Large intestine (tissue), 3 donors: ENCODE measurements around the gene PODNL1. TPM values are rescaled to one million over a fixed set of nuclear protein-coding genes. Genes with fewer than 3 reads are reported as not detected.

ENCODE experiments used
- DNase-seq, 2 donors: peaks; one replicate each; pipeline versions ENCODE4 v3.0.0 to v3.0.0-alpha.2; 2013
- H3K27ac ChIP-seq: one replicate; pipeline ENCODE4 v1.5.1; 2013; ENCODE audit warnings: low read length
- H3K27me3 ChIP-seq: 2 replicates; pipeline ENCODE4 v1.6.1; 2013; ENCODE audit warnings: low read length; ENCODE audit not compliant: control insufficient read depth, insufficient read depth
- H3K36me3 ChIP-seq: 2 replicates; pipeline ENCODE4 v1.6.1; 2013; ENCODE audit warnings: low read length; ENCODE audit not compliant: control insufficient read depth, insufficient read depth
- H3K4me1 ChIP-seq: one replicate; pipeline ENCODE4 v1.6.1; 2013; ENCODE audit warnings: low read length; ENCODE audit not compliant: control insufficient read depth, insufficient read depth
- H3K4me3 ChIP-seq: one replicate; pipeline ENCODE4 v1.5.1; 2013; ENCODE audit warnings: low read length
- H3K9me3 ChIP-seq: one replicate; pipeline ENCODE4 v1.6.1; 2013; ENCODE audit warnings: mild to moderate bottlenecking, low read depth, low read length, moderate library complexity; ENCODE audit not compliant: control insufficient read depth
- WGBS: methylation state at CpG from one replicate; pipeline ENCODE4 v1.1.5; 2013; ENCODE audit warnings: low lambda C conversion rate; ENCODE audit not compliant: insufficient coverage; 5-methylcytosine and 5-hydroxymethylcytosine counted together
- polyA plus RNA-seq: library from polyadenylated mRNA; unstranded; fragments of 120-200 nt; gene quantifications from one replicate; pipeline ENCODE4 v1.2.1, GENCODE V29; 2013

The PODNL1 gene
- polyA plus RNA-seq, 1 donor, result 1.6 TPM

DNA sequence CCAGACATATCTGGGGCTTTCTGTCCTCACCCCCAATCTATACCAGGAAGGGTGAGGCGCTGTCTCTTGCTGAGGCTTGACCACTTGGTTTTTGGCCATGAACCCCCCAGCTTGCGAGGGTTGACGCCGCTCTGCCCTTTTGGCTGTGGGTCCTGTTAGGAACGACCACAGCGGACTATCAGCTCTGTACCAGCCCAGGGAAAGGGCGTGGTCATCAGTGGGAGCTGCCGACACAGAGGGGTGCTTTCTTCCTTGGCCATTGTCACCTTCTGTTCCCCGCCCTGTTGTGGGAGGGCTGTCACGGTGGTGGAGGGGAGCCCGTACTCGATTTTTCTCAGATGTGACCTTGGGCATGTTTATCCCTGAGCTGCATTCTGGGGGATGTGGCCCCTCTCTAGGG, 19.8 kb upstream of the PODNL1 start:
- peaks cover 74% of the 10 kb centered on the region for H3K36me3 ChIP-seq

DNA sequence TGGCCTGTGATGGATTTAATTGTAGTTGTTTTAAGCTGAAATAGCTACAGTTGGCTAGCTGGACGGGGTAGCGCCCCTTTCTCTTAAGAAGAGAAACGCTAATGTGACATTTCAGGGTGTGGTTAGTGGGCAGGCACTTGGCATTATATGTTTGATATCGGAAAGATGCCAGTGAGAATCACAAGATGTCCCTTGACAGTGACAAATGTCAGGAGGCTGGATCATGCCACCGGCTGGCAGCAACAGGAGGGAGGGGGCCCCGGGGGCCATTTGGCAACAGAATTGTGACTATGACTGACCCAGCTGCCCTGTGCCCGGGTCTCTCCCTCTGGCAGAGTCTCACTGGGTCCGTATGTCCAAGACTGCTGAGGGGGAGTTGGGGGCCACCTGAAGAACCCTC, 18.8 kb upstream of the PODNL1 start:
- H3K4me1 ChIP-seq, result peaks cover 8% of the 10 kb centered on the region
- H3K27me3 ChIP-seq, result no peaks in the 10 kb centered on the region
- H3K9me3 ChIP-seq, result no peaks in the 10 kb centered on the region
- peaks cover 73% of the 10 kb centered on the region for H3K36me3 ChIP-seq
- H3K27ac ChIP-seq, result no peak overlapping the region
- H3K4me3 ChIP-seq, result no peak overlapping the region
- WGBS, result no CpG with 5 or more reads among the region's 8 CpGs
- no peak for DNase-seq

More for the DNA sequence above, 19.8 kb upstream of the PODNL1 start:
- no CpG with 5 or more reads among the region's 12 CpGs for WGBS
- Histone ChIP-seq H3K9me3 (no peaks in the 10 kb centered on the region), H3K27ac (no peak overlapping the region), H3K4me3 (no peak overlapping the region), H3K4me1 (peaks cover 8% of the 10 kb centered on the region), H3K27me3 (no peaks in the 10 kb centered on the region)
- DNase-seq, result no peak

DNA sequence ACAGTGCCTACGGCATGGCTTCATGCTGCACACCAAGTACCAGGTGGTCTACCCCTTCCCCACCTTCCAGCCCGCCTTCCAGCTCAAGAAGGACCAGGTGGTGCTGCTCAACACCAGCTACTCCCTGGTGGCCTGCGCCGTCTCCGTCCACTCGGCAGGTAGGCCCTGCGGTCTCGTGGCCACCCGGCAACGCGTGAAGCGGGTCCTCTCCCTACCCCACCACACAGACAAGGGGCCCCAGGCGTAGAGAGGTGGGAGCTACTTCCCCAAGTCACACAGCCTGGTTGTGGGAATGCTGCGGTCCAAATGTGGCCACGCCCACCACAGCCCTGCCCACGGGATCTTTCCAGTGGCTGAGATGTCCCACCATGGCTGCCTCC, 18.1 kb upstream of the PODNL1 start:
- Histone ChIP-seq H3K9me3 (no peaks in the 10 kb centered on the region), H3K27ac (no peak overlapping the region), H3K4me3 (no peak overlapping the region), H3K4me1 (peaks cover 11% of the 10 kb centered on the region), H3K36me3 (peaks cover 67% of the 10 kb centered on the region), H3K27me3 (no peaks in the 10 kb centered on the region)
- WGBS, result no CpG with 5 or more reads among the region's 16 CpGs
- no peak for DNase-seq

DNA sequence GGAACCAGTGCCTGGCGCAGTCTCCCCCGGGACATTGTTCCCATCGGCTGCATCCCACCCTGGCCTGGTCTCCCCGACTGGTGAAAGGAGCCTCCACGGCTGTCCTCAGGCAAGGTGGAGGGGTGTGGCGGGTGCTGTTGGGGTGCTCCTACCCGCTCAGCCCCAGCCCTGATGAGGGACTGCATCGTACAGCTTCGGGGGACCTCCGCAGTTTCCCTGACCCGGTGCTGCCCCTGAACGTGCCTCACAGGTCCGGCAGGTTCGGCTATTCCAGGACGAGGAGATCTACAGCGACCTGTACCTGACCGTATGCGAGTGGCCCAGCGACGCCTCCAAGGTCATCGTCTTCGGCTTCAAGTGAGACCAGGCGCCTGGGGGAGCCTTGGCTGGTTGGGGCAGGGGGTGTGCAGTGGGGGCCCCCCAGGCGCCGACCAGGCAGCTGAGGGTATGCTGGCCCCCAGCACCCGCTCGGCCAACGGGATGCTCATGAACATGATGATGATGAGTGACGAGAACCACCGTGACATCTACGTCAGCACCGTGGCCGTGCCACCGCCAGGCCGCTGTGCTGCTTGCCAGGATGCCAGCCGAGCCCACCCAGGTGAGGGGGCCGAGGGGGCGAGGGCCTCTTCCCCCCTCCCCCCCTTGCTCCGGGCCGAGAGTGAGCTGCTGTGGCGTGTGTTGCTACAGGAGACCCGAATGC, 17.6 kb upstream of the PODNL1 start:
- Histone ChIP-seq H3K27me3 (no peaks in the 10 kb centered on the region), H3K4me3 (no peak overlapping the region), H3K27ac (no peak overlapping the region), H3K9me3 (no peaks in the 10 kb centered on the region), H3K4me1 (peaks cover 11% of the 10 kb centered on the region), H3K36me3 (peaks cover 63% of the 10 kb centered on the region)
- no CpG with 5 or more reads among the region's 42 CpGs for WGBS
- DNase-seq, result no peak

DNA sequence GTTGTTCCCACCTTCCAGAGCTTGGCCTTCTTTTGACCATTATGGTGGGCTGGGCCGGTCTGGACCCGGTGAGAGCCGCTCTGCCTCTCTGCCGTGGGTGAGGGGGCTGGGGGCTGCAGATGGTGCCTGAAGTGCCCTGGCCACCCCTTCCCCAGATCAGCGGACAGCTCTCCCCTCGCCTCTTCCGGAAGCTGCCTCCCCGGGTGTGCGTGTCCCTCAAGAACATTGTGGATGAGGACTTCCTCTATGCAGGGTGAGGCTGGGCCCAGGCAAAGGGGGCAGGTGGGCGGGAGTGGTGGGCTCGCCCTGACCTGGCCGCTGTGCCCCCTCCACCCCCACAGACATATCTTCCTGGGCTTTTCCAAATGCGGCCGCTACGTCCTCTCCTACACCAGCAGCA, 16.0 kb upstream of the PODNL1 start:
- DNase-seq, result no peak
- H3K4me1 ChIP-seq, result peaks cover 11% of the 10 kb centered on the region
- H3K27ac ChIP-seq, result no peak overlapping the region
- no peaks in the 10 kb centered on the region for H3K9me3 ChIP-seq
- H3K4me3 ChIP-seq, result no peak overlapping the region
- no peaks in the 10 kb centered on the region for H3K27me3 ChIP-seq
- no CpG with 5 or more reads among the region's 15 CpGs for WGBS
- H3K36me3 ChIP-seq, result peaks cover 46% of the 10 kb centered on the region

DNA sequence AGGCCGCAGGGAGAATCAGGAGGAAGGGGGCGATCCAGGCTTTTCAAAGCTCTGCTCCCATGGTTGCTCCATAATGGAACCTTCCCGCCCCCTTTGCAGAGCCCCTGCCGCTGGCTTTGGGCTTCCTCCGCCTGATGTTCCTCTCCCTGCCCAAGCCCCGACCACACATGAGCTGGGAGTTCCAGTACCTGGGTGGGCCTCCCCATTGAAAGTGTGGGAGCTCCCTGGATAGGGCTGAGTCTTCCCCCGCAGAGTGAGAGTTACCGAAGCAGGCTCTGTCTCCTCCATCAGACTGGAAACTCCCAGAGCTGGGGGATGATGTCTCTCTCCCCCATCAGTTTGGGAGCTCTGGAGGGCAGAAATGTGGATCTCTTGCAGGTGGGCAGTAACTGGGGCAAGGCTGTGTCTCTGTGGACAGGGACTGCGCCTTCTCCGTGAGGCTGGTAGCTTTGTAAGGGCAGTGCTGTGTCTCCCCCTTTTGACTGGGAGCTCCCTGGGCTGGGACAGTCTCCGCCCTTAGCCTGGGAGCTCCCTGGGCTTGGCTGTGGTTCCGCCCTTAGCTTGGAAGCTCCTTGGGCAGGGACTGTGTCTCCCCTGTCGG, 14.8 kb upstream of the PODNL1 start:
- peak overlapping the region; percentile 67 for H3K4me3 ChIP-seq
- peaks cover 35% of the 10 kb centered on the region for H3K36me3 ChIP-seq
- H3K27me3 ChIP-seq, result no peaks in the 10 kb centered on the region
- DNase-seq, result peak in 1 of 2 donors; percentile 39
- H3K27ac ChIP-seq, result no peak overlapping the region
- H3K9me3 ChIP-seq, result no peaks in the 10 kb centered on the region
- no CpG with 5 or more reads among the region's 13 CpGs for WGBS
- peaks cover 11% of the 10 kb centered on the region for H3K4me1 ChIP-seq

DNA sequence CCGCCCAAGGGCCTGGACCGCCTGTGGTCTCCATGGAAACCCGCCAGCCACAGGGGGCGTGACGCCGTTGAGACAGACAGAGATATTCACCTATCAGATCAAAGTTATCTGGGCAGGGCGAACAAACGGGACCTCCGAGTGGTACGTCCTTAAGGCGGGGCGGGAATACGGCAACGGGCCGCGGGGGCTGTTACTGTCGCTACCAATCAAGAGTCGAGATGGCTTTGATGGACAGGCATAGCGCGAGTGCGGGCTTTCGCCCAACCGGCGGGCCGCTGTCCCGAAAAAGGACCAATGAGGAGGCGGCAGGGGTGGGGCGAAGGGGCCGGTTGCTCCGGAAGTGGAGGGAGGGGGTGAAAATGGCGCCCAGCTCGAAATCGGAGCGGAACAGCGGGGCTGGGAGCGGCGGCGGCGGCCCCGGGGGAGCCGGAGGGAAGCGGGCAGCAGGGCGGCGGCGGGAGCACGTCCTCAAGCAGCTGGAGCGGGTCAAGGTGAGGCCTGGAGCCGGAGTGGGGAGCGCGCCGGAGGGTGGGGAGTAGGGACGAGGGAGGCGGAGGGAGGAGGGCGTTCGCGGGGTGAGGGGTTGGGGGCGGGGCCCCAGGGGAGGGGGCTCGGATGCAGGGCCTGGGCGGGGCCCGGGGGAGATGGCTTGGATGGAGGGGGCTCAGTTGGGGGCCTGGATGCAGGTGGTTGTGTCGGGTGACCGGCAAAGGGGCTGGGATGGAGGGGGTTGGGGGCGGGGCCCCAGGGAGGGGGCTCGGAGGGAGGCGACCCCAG, 14.1 kb upstream of the PODNL1 start, which contains the start of gene DCAF15:
Gene DCAF15 (plus strand): TSS at position 356 of the 777 bp plus-strand sequence. CDS start 4 bp downstream, at position 360.
- Histone ChIP-seq H3K4me1 (peaks cover 11% of the 10 kb centered on the region), H3K36me3 (peaks cover 28% of the 10 kb centered on the region), H3K4me3 (peak within 1 kb of the TSS; percentile 67), H3K9me3 (no peaks in the 10 kb centered on the region), H3K27ac (no peak within 1 kb of the TSS), H3K27me3 (no peaks in the 10 kb centered on the region)
- no CpG with 5 or more reads among the region's 65 CpGs for WGBS
- peak; percentile 99 to 100 for DNase-seq

DNA sequence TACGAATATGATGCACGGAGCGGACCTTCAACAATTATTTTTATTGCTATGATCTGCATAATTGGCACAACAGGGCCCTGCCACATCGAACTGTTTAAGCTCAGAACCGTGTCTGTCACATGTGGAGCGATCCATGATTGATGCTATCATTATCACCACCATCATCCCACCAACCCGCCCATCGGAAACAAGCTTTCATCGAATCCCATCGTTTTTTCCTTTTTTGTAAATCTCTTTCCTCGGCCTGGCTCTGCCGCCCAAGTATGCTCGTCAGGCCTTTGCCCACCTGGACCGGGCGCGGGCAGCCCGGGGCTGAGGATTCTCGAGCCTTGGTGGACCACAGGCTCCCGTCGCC, 13.6 kb upstream of the PODNL1 start:
- no peaks in the 10 kb centered on the region for H3K9me3 ChIP-seq
- H3K27ac ChIP-seq, result no peak overlapping the region
- no peak for DNase-seq
- peak overlapping the region; percentile 24 for H3K4me3 ChIP-seq
- H3K27me3 ChIP-seq, result no peaks in the 10 kb centered on the region
- H3K36me3 ChIP-seq, result peaks cover 22% of the 10 kb centered on the region
- peaks cover 11% of the 10 kb centered on the region for H3K4me1 ChIP-seq
- WGBS, result 5% methylated on average over 4 of the region's 20 CpGs

DNA sequence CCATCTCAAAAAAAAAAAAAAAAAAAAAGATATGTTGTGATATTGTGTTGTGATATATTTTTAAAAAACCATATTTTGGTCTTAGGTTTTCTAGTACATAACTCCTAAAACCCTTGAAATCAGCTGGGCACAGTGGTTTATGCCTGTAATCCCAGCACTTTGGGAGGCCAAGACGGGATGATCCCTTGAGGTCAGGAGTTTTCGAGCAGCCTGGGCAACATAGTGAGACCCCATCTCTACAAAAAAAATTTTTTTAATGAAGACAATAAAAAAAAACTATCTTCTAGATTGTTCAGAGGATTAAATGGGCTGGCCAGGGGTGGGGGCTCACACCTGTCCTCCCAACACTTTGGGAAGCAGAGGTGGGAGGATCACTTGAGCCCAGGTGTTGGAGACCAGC, 12.8 kb upstream of the PODNL1 start:
- Histone ChIP-seq H3K4me1 (peaks cover 11% of the 10 kb centered on the region), H3K36me3 (peaks cover 15% of the 10 kb centered on the region), H3K9me3 (no peaks in the 10 kb centered on the region), H3K27me3 (no peaks in the 10 kb centered on the region), H3K27ac (no peak overlapping the region), H3K4me3 (no peak overlapping the region)
- no CpG with 5 or more reads among the region's 2 CpGs for WGBS
- no peak for DNase-seq

DNA sequence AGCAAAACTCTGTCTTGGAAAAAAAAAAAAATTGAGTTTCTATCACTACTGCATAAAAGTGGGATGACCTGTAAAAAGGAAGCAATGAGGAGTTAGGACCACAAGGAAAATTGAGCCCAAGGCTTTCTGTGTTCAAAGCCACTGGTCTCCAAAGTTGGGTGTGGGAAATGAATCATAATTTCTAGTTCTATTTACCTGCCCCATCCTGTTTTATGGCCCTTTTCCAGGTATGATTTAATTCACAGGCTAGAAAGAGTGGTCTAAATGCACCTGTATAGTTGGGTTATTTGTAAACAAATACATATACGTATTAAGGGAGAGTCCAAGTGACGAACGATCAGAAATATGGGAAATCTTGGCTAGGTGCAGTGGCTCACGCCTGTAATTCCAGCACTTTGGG, 8.2 kb upstream of the PODNL1 start:
- WGBS, result no CpG with 5 or more reads among the region's 4 CpGs
- DNase-seq, result no peak
- Histone ChIP-seq H3K27me3 (no peaks in the 10 kb centered on the region), H3K9me3 (no peaks in the 10 kb centered on the region), H3K4me1 (no peaks in the 10 kb centered on the region), H3K27ac (no peak overlapping the region), H3K36me3 (no peaks in the 10 kb centered on the region), H3K4me3 (no peak overlapping the region)
